ENCODE measurements around the gene EPB42.

EPB42 gene

DNA sequence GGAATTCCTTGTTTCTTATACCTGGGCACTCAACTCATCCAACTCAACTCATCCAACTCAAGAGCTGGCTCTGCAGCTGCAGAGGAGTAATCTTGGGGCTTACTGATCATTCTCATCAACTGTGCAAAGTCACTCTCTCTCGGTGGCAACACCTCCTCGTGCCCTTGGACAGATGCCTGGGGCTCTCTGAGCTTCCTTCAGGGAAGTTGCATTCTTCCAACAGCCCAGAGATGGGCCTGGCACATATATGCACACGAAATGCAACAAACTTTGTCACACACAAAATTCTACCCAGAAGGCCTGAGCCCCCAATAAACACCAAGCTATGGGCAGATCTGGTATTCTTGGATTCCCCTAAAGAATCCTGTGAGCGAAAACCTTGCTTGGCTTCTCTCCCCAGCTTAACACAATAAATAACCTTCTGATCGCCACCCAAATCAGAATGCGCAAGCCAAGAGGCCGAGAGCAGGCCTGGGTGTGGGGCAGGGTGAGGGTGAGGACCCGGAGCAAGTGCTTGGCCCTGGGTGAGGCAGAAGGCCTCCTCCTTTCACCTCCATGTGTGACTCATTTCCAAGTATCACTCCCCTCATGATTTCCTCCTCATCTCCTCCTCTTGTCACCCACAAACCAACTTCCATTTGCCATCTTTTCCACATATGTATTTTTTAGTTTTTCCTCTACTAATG is 30.5 kb upstream of the EPB42 start:
- TF ChIP-seq, protein P1, sequence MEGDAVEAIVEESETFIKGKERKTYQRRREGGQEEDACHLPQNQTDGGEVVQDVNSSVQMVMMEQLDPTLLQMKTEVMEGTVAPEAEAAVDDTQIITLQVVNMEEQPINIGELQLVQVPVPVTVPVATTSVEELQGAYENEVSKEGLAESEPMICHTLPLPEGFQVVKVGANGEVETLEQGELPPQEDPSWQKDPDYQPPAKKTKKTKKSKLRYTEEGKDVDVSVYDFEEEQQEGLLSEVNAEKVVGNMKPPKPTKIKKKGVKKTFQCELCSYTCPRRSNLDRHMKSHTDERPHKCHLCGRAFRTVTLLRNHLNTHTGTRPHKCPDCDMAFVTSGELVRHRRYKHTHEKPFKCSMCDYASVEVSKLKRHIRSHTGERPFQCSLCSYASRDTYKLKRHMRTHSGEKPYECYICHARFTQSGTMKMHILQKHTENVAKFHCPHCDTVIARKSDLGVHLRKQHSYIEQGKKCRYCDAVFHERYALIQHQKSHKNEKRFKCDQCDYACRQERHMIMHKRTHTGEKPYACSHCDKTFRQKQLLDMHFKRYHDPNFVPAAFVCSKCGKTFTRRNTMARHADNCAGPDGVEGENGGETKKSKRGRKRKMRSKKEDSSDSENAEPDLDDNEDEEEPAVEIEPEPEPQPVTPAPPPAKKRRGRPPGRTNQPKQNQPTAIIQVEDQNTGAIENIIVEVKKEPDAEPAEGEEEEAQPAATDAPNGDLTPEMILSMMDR (IDR thresholded peaks at IDR 0.05; ENCODE audit: low read depth, low read length) = no peak
- H3K4me3 ChIP-seq (ENCODE audit: low read depth, low read length) = no peak overlapping the region
- in situ Hi-C loops (cut with HindIII; ENCODE audit: low sequenced_read_pairs) = no loop called here
- DNase-seq (ENCODE audit: low read depth, low spot score) = no peak

DNA sequence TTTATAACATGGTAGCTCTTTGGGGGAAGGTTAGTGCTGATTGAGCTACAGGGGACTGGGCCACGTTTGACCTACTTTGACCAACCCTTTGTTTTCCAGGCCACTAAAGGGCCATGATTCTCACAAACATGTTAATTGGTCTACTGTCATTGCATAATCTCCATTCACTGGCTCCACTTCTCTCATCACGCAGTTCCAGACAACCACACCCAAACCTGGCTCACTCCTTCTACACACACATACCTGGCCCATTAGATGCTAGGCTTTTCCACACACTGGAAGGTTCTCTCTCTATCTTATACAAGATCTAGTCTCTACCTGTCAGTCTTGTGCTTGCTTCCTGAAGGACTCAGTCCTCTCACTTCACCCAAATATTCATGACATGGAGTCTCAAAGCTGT is 30.0 kb upstream of the EPB42 start:
- no peak overlapping the region for H3K4me3 ChIP-seq (ENCODE audit: low read depth, low read length)
- TF ChIP-seq, protein P1 (IDR thresholded peaks at IDR 0.05; ENCODE audit: low read depth, low read length) = no peak
- DNase-seq (ENCODE audit: low read depth, low spot score) = no peak
- in situ Hi-C loops (cut with HindIII; ENCODE audit: low sequenced_read_pairs) = no loop called here

DNA sequence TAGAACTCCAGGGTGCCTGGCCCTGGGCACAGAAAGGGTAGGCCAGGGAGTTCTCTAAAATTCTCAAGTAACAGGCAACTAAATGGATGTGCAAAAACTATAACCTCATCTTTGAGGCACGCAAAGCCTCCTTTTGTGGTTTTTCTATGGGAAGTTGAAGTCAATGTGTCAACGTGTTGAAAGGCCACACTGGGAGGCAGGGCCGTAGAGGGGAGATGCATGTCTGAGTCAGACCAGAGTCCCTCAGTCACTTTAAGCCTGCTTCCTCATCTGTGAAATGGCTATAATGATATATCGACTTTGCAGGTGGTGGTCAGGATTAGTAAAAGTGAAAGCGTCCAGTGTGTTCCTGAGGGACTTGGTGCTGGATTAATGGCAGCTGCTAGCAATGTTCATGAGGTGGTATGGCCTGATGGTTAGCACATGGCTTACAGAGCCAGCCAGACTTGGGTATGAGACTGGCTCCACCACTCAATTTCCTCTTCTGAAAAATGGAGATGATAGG is 28.9 kb upstream of the EPB42 start:
- no peak overlapping the region for H3K4me3 ChIP-seq (ENCODE audit: low read depth, low read length)
- TF ChIP-seq, protein P1 (IDR thresholded peaks at IDR 0.05; ENCODE audit: low read depth, low read length) = no peak
- in situ Hi-C loops (cut with HindIII; ENCODE audit: low sequenced_read_pairs) = no loop called here
- DNase-seq (ENCODE audit: low read depth, low spot score) = peak; percentile 92

DNA sequence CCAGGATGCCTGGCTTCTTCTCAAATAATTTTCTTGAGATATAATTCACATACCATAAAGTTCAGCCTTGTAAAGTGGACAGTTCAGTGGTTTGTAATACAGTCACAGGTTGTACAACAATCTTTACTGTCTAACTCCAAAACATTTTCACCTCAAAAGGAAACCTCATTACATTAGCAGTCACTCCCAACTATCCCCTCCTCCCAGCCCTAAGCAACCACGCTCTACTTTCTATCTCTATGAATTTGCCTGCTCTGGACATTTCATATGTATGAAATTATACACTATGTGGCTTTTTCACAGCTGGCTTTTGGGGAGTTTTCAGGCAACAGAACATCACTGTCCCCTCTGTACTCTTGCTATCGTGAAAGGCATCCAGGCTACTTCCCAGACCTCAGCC is 28.4 kb upstream of the EPB42 start:
- TF ChIP-seq, protein P1 (IDR thresholded peaks at IDR 0.05; ENCODE audit: low read depth, low read length) = no peak
- H3K4me3 ChIP-seq (ENCODE audit: low read depth, low read length) = no peak overlapping the region
- in situ Hi-C loops (cut with HindIII; ENCODE audit: low sequenced_read_pairs) = no loop called here
- no peak for DNase-seq (ENCODE audit: low read depth, low spot score)

DNA sequence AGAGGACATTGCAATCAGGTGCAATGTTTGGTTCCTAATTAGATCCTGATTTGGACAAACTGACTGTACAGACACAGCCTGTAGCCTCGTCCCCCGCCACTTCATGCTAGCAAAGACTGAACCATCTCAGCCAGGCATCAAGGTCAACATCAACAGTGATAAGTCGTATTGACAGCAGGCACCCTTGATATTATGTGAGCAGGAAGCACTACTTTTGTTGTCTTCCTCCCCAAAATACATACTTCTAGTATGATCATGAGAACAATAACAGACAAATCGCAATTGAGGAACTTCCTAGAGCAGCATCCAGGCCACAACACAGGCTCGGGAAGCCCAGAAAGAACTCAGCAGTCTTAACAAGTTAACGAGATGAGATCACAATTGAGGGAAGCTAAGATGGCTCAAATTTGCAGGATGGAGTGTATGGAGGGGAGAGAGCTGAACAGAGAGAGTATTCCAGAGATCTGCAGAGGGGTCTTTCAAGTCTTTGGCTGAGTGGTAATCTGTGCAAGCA is 25.5 kb upstream of the EPB42 start:
- in situ Hi-C loops (cut with HindIII; ENCODE audit: low sequenced_read_pairs) = no loop called here
- no peak overlapping the region for H3K4me3 ChIP-seq (ENCODE audit: low read depth, low read length)
- no peak for DNase-seq (ENCODE audit: low read depth, low spot score)
- TF ChIP-seq, protein P1 (IDR thresholded peaks at IDR 0.05; ENCODE audit: low read depth, low read length) = no peak

DNA sequence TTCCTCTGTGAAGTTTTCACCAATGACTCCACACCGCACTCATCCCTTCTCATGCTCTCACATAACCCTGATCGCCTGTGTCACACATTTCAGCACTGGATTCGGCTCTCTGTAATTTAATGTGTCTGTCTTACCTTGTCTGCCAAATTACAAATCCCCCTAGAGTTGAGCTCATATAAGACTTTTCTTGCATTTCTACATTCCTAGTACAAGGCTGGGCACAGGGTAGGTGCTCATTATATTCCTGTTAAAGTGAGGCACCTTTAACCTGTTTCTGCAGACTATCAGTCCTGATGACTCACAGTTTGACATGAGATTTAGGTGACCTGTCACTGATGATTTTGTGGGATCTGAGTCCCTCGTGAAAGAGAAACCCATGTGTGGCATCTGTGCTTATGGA is 23.3 kb upstream of the EPB42 start:
- no peak for DNase-seq (ENCODE audit: low read depth, low spot score)
- TF ChIP-seq, protein P1 (IDR thresholded peaks at IDR 0.05; ENCODE audit: low read depth, low read length) = no peak
- no peak overlapping the region for H3K4me3 ChIP-seq (ENCODE audit: low read depth, low read length)
- in situ Hi-C loops (cut with HindIII; ENCODE audit: low sequenced_read_pairs) = no loop called here
